DOHH2 (cell line): ENCODE results near the gene ERCC8.

Source experiments
- EZH2phosphoT487 ChIP-seq: fragments of 200-600 bp; sonication (generic); IDR thresholded peaks from 2 replicates; pipeline ENCODE4 v1.6.1; 2017; ENCODE audit warnings: borderline replicate concordance, mild to moderate bottlenecking, antibody characterized with exemption, low read length, moderate library complexity, mixed read lengths
- TF ChIP-seq, protein P1 (sequence below): fragments of 200-600 bp; sonication (generic); IDR thresholded peaks from one replicate; pipeline ENCODE4 v1.5.1; 2014; ENCODE audit warnings: antibody characterized with exemption, mild to moderate bottlenecking, low read depth, low read length; ENCODE audit not compliant: poor library complexity, severe bottlenecking

DNA sequence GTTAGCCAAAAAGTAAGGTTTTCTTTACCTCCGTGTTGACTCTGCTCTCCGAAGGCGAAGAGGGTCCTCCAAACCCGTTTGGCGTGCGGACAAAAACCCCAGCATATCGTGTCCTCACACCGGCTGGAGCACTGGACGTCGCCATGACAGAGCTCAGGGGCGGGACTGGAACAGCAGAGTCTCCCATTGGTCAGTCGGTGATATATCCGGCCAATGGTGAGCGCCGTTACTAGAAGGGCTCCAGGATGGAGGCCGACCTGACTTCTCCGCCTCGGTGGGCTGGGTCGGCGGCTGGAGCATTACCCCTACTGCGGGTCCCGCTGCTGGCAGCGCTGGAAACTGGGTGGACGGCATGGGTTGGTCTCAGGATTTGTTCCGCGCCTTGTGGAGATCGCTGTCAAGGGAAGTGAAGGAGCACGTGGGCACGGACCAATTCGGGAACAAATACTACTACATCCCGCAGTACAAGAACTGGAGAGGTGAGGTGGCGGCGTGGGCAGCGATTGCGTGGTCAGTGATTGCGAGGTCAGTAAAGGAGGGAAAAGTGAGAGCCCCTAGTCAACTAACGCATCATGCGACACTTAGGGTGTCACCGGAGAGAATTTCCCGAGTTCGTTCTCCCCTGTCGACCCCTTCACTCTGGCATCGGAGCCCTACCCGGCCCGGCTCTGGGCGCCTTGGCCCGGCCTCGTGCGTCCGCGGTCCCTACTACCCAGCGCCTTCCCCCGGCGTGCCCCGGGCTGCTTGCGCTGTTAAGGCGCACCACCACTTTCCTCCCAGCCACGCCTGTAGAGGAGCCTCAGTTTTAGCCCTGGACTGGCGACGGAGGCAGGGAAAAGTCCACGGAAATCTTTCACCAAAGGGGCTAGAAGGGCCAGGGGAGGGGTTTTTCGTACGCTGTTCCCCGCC lies at the start of gene ERCC8, which contains the start of gene NDUFAF2:
- TF ChIP-seq, protein P1, sequence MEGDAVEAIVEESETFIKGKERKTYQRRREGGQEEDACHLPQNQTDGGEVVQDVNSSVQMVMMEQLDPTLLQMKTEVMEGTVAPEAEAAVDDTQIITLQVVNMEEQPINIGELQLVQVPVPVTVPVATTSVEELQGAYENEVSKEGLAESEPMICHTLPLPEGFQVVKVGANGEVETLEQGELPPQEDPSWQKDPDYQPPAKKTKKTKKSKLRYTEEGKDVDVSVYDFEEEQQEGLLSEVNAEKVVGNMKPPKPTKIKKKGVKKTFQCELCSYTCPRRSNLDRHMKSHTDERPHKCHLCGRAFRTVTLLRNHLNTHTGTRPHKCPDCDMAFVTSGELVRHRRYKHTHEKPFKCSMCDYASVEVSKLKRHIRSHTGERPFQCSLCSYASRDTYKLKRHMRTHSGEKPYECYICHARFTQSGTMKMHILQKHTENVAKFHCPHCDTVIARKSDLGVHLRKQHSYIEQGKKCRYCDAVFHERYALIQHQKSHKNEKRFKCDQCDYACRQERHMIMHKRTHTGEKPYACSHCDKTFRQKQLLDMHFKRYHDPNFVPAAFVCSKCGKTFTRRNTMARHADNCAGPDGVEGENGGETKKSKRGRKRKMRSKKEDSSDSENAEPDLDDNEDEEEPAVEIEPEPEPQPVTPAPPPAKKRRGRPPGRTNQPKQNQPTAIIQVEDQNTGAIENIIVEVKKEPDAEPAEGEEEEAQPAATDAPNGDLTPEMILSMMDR: no peak
- no peak for TF ChIP-seq EZH2phosphoT487
